HL-60 (cell line): ENCODE measurements around the gene CTNNA3.

Experiments
- GABPA ChIP-seq: IDR thresholded peaks from 2 replicates; pipeline ENCODE4 v1.6.1; 2012; ENCODE audit warnings: low read depth
- POLR2AphosphoS5 ChIP-seq: IDR thresholded peaks from 2 replicates; pipeline ENCODE4 v1.6.1; 2012; ENCODE audit warnings: low read depth
- REST ChIP-seq: IDR thresholded peaks from 2 replicates; pipeline ENCODE4 v1.6.1; 2012; ENCODE audit warnings: low read depth; ENCODE audit not compliant: insufficient replicate concordance
- SPI1 ChIP-seq: IDR thresholded peaks from 2 replicates; pipeline ENCODE4 v1.6.1; 2012; ENCODE audit warnings: low read depth, mild to moderate bottlenecking, borderline replicate concordance
- TF ChIP-seq, protein P1 (sequence below): IDR thresholded peaks from one replicate; pipeline ENCODE4 v1.5.1; 2011; ENCODE audit warnings: low read length, control low read depth, inconsistent platforms; ENCODE audit not compliant: insufficient read depth

GRCh38 chr10:66176772-66177171 is 1519.2 kb downstream of the CTNNA3 start:
- TF ChIP-seq POLR2AphosphoS5 (no peak), GABPA (no peak), REST (no peak), SPI1 (no peak)
- TF ChIP-seq, protein P1, sequence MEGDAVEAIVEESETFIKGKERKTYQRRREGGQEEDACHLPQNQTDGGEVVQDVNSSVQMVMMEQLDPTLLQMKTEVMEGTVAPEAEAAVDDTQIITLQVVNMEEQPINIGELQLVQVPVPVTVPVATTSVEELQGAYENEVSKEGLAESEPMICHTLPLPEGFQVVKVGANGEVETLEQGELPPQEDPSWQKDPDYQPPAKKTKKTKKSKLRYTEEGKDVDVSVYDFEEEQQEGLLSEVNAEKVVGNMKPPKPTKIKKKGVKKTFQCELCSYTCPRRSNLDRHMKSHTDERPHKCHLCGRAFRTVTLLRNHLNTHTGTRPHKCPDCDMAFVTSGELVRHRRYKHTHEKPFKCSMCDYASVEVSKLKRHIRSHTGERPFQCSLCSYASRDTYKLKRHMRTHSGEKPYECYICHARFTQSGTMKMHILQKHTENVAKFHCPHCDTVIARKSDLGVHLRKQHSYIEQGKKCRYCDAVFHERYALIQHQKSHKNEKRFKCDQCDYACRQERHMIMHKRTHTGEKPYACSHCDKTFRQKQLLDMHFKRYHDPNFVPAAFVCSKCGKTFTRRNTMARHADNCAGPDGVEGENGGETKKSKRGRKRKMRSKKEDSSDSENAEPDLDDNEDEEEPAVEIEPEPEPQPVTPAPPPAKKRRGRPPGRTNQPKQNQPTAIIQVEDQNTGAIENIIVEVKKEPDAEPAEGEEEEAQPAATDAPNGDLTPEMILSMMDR, result no peak
